HepG2 (cell line): ENCODE results near the gene AXIN1. TPM values are rescaled to one million over a fixed set of nuclear protein-coding genes. Genes with fewer than 3 reads are reported as not detected.

Source experiments
- AKAP8 ChIP-seq: sonication (generic); formaldehyde crosslinking; IDR thresholded peaks from 2 replicates; pipeline ENCODE4 v1.5.1; 2020; ENCODE audit warnings: mild to moderate bottlenecking, missing genetic modification reagents
- GATA4 ChIP-seq: sonication (generic); IDR thresholded peaks from 2 replicates; pipeline ENCODE4 v1.6.1; 2016; ENCODE audit warnings: antibody characterized with exemption, low read depth, borderline replicate concordance
- HOXA5 ChIP-seq: sonication (generic); formaldehyde crosslinking; IDR thresholded peaks from 2 replicates; pipeline ENCODE4 v1.4.0; 2020; ENCODE audit warnings: missing genetic modification reagents
- KDM3A ChIP-seq: IDR thresholded peaks from 2 replicates; pipeline ENCODE4 v1.6.1; 2018; ENCODE audit warnings: low read depth, missing compliant biosample characterization
- MYC ChIP-seq: sonication (generic); formaldehyde crosslinking; IDR thresholded peaks from 2 replicates; pipeline ENCODE4 v1.9.0; 2021; ENCODE audit warnings: missing genetic modification reagents, borderline replicate concordance
- SRSF4 ChIP-seq: fragments of 200-400 bp; formaldehyde crosslinking; IDR thresholded peaks from one replicate; pipeline ENCODE4 v1.6.1; 2018; ENCODE audit warnings: mild to moderate bottlenecking, low read depth, low read length, moderate library complexity; ENCODE audit not compliant: poor library complexity, severe bottlenecking
- YEATS4 ChIP-seq: sonication (generic); formaldehyde crosslinking; IDR thresholded peaks from 2 replicates; pipeline ENCODE4 v1.4.0; 2020; ENCODE audit warnings: missing genetic modification reagents, borderline replicate concordance
- ZC3H13 ChIP-seq: sonication (generic); formaldehyde crosslinking; IDR thresholded peaks from 2 replicates; pipeline ENCODE4 v1.8.1; 2023; ENCODE audit warnings: mild to moderate bottlenecking, missing genetic modification reagents, moderate library complexity
- ZFP62 ChIP-seq: sonication (generic); formaldehyde crosslinking; IDR thresholded peaks from 2 replicates; pipeline ENCODE4 v1.4.0; 2020; ENCODE audit warnings: missing genetic modification reagents
- ZNF652 ChIP-seq: IDR thresholded peaks from 2 replicates; pipeline ENCODE4 v1.6.1; 2016; ENCODE audit warnings: low read depth, borderline replicate concordance
- ZNF678 ChIP-seq: sonication (generic); formaldehyde crosslinking; IDR thresholded peaks from 2 replicates; pipeline ENCODE4 v1.4.0; 2020; ENCODE audit warnings: mild to moderate bottlenecking, missing genetic modification reagents
- polyA plus RNA-seq, 8 experiments: library from polyadenylated mRNA; depleted of rRNA in 3 of 8; stranded (reverse) in 7 of 8; unstranded in 1 of 8; fragments of >200 nt; fragmentation: Illumina TruSeq in 4 of 8; extraction: Trizol in 4 of 8; gene quantifications; 2 replicates each; pipeline versions ENCODE4 v1.2.1 to v1.2.3, GENCODE V29; 2011 to 2016; ENCODE audit warnings: low read depth in 4 of 8, missing spikeins in 1 of 8, mixed read lengths in 1 of 8; ENCODE audit not compliant: insufficient read depth in 1 of 8
- total RNA-seq, 5 experiments: library from RNA; depleted of rRNA; stranded (reverse); fragments of >200 nt; fragmentation: Illumina TruSeq; extraction: Trizol; gene quantifications; 2 replicates each; pipeline ENCODE4 v1.2.3, GENCODE V29; 2016; ENCODE audit warnings: low read depth in 1 of 5
- TF ChIP-seq, protein P1 (sequence below): sonication (generic); formaldehyde crosslinking; IDR thresholded peaks from 2 replicates; pipeline ENCODE4 v1.8.1; 2022; ENCODE audit warnings: mild to moderate bottlenecking, missing genetic modification reagents
- TF ChIP-seq, protein P2 (sequence below): sonication (generic); formaldehyde crosslinking; IDR thresholded peaks from 2 replicates; pipeline ENCODE4 v1.4.0; 2020; ENCODE audit warnings: mild to moderate bottlenecking, missing genetic modification reagents
- TF ChIP-seq, protein P3 (sequence below): sonication (generic); formaldehyde crosslinking; IDR thresholded peaks from 2 replicates; pipeline ENCODE4 v1.4.0; 2020; ENCODE audit warnings: missing genetic modification reagents
- TF ChIP-seq, protein P4 (sequence below): sonication (generic); formaldehyde crosslinking; IDR thresholded peaks from 2 replicates; pipeline ENCODE4 v1.5.0; 2020; ENCODE audit warnings: missing genetic modification reagents
- TF ChIP-seq, protein P5 (sequence below): sonication (generic); formaldehyde crosslinking; IDR thresholded peaks from 2 replicates; pipeline ENCODE4 v1.5.1; 2020; ENCODE audit warnings: missing genetic modification reagents, mild to moderate bottlenecking, borderline replicate concordance
- TF ChIP-seq, protein P6 (sequence below): IDR thresholded peaks from 2 replicates; pipeline ENCODE4 v1.4.0; 2020; ENCODE audit warnings: mild to moderate bottlenecking, missing genetic modification reagents

The AXIN1 gene
- total and polyA plus RNA-seq, 2 of the 13 experiments (the other 11 are each of a cell fraction or from before 2014, with no cell fraction given), result 24.0 to 26.0 TPM

DNA sequence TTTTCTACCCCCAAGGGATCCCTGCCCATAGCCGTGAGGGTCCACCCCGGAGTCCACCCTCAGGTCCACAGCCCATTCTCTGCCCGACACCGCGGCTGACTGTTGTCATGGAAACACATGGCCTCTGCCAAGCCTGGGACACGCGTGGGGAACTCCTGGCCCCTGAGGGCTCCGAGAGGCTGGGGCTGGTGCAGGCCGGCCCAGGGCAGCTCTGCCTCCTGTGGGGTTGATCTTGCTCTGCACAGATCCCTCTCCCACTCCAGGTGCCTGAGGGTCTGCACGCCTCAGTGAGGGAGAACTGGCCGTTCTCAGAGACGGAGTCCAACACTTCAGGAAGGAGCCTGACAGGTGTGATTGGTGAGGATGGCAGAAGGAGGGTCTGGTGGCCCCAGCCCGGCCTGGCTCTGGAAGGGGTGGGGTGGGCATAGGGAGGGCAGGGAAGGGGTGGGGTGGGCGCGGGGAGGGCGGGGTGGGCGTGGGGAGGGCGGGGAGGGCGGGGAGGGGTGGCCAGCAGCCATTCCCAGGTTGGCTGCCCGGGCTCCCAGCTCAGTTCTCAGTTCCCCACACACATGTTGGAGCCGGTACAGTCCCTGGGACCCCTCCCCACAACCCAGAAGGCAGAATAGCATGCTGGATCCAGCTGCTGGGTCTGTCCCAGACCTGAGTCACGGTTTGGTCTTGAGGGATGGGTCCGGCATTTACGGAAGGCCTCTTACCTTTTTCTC, 11.4 kb upstream of the AXIN1 start (continued):
- TF ChIP-seq, protein P1, sequence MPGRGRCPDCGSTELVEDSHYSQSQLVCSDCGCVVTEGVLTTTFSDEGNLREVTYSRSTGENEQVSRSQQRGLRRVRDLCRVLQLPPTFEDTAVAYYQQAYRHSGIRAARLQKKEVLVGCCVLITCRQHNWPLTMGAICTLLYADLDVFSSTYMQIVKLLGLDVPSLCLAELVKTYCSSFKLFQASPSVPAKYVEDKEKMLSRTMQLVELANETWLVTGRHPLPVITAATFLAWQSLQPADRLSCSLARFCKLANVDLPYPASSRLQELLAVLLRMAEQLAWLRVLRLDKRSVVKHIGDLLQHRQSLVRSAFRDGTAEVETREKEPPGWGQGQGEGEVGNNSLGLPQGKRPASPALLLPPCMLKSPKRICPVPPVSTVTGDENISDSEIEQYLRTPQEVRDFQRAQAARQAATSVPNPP (CRISPR knock-in tag), result no peak
- TF ChIP-seq YEATS4 (CRISPR knock-in tag) (0 out of 2 replicates have a peak, but pooled peaks have one; percentile 10), ZNF652 (no peak), HOXA5 (no peak), KDM3A (CRISPR knock-in tag) (no peak), AKAP8 (peak; percentile 2; the same call in 1 of the 2 replicates), ZFP62 (CRISPR knock-in tag) (no peak), ZNF678 (no peak), SRSF4 (no peak), MYC (CRISPR knock-in tag) (no peak), ZC3H13 (CRISPR knock-in tag) (peak; percentile 3; the same call in 1 of the 2 replicates), GATA4 (no peak)
- TF ChIP-seq, protein P2, sequence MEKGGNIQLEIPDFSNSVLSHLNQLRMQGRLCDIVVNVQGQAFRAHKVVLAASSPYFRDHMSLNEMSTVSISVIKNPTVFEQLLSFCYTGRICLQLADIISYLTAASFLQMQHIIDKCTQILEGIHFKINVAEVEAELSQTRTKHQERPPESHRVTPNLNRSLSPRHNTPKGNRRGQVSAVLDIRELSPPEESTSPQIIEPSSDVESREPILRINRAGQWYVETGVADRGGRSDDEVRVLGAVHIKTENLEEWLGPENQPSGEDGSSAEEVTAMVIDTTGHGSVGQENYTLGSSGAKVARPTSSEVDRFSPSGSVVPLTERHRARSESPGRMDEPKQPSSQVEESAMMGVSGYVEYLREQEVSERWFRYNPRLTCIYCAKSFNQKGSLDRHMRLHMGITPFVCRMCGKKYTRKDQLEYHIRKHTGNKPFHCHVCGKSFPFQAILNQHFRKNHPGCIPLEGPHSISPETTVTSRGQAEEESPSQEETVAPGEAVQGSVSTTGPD (CRISPR knock-in tag), result no peak
- TF ChIP-seq, protein P3, sequence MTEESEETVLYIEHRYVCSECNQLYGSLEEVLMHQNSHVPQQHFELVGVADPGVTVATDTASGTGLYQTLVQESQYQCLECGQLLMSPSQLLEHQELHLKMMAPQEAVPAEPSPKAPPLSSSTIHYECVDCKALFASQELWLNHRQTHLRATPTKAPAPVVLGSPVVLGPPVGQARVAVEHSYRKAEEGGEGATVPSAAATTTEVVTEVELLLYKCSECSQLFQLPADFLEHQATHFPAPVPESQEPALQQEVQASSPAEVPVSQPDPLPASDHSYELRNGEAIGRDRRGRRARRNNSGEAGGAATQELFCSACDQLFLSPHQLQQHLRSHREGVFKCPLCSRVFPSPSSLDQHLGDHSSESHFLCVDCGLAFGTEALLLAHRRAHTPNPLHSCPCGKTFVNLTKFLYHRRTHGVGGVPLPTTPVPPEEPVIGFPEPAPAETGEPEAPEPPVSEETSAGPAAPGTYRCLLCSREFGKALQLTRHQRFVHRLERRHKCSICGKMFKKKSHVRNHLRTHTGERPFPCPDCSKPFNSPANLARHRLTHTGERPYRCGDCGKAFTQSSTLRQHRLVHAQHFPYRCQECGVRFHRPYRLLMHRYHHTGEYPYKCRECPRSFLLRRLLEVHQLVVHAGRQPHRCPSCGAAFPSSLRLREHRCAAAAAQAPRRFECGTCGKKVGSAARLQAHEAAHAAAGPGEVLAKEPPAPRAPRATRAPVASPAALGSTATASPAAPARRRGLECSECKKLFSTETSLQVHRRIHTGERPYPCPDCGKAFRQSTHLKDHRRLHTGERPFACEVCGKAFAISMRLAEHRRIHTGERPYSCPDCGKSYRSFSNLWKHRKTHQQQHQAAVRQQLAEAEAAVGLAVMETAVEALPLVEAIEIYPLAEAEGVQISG (CRISPR knock-in tag), result peak; percentile 32; the same call in 1 of the 2 replicates
- TF ChIP-seq, protein P4, sequence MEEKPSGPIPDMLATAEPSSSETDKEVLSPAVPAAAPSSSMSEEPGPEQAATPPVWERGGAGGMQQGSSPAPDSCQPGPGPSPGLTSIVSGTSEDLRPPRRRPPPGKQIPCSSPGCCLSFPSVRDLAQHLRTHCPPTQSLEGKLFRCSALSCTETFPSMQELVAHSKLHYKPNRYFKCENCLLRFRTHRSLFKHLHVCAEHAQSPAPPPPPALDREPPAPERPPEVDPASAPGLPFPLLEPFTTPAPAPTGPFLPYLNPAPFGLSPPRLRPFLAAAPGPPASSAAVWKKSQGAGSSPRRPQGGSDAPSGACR (CRISPR knock-in tag), result peak; percentile 43; the same call in 1 of the 2 replicates
- TF ChIP-seq, protein P5, sequence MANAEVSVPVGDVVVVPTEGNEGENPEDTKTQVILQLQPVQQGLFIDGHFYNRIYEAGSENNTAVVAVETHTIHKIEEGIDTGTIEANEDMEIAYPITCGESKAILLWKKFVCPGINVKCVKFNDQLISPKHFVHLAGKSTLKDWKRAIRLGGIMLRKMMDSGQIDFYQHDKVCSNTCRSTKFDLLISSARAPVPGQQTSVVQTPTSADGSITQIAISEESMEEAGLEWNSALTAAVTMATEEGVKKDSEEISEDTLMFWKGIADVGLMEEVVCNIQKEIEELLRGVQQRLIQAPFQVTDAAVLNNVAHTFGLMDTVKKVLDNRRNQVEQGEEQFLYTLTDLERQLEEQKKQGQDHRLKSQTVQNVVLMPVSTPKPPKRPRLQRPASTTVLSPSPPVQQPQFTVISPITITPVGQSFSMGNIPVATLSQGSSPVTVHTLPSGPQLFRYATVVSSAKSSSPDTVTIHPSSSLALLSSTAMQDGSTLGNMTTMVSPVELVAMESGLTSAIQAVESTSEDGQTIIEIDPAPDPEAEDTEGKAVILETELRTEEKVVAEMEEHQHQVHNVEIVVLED (CRISPR knock-in tag), result no peak
- TF ChIP-seq, protein P6, sequence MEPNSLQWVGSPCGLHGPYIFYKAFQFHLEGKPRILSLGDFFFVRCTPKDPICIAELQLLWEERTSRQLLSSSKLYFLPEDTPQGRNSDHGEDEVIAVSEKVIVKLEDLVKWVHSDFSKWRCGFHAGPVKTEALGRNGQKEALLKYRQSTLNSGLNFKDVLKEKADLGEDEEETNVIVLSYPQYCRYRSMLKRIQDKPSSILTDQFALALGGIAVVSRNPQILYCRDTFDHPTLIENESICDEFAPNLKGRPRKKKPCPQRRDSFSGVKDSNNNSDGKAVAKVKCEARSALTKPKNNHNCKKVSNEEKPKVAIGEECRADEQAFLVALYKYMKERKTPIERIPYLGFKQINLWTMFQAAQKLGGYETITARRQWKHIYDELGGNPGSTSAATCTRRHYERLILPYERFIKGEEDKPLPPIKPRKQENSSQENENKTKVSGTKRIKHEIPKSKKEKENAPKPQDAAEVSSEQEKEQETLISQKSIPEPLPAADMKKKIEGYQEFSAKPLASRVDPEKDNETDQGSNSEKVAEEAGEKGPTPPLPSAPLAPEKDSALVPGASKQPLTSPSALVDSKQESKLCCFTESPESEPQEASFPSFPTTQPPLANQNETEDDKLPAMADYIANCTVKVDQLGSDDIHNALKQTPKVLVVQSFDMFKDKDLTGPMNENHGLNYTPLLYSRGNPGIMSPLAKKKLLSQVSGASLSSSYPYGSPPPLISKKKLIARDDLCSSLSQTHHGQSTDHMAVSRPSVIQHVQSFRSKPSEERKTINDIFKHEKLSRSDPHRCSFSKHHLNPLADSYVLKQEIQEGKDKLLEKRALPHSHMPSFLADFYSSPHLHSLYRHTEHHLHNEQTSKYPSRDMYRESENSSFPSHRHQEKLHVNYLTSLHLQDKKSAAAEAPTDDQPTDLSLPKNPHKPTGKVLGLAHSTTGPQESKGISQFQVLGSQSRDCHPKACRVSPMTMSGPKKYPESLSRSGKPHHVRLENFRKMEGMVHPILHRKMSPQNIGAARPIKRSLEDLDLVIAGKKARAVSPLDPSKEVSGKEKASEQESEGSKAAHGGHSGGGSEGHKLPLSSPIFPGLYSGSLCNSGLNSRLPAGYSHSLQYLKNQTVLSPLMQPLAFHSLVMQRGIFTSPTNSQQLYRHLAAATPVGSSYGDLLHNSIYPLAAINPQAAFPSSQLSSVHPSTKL (CRISPR knock-in tag), result no peak
